ENCODE data around the gene BUD23. TPM values are rescaled to one million over a fixed set of nuclear protein-coding genes. Genes with fewer than 3 reads are reported as not detected.

BUD23 gene
- 122 to 159 TPM (median 137 TPM) in 5 replicates for total RNA-seq (2022; extraction: Qiagen RNA extraction; ENCODE audit: low read depth)

GRCh38 chr7:73683056-73683787 is at the start of gene BUD23, which contains the start of gene DNAJC30:
Gene BUD23, plus strand, starts transcription at chr7:73683597. Its CDS starts 29 bp downstream, at chr7:73683626.
Gene DNAJC30, minus strand, starts transcription at chr7:73683453. Its CDS starts 30 bp downstream, at chr7:73683423.

GRCh38 chr7:73667344-73668102 is 15.9 kb upstream of the BUD23 start, which contains the start of gene VPS37D:
Gene VPS37D, plus strand, starts transcription at chr7:73667831. Its CDS starts 128 bp downstream, at chr7:73667959.

GRCh38 chr7:73718905-73719805 is 35.8 kb downstream of the BUD23 start, which contains the start of gene STX1A:
Gene STX1A, minus strand, starts transcription at chr7:73719669. Its CDS starts 38 bp downstream, at chr7:73719631.

GRCh38 chr7:73738612-73739386 is 55.4 kb downstream of the BUD23 start, which contains the start of gene ABHD11:
Gene ABHD11, minus strand, starts transcription at chr7:73738802. Its CDS starts 32 bp downstream, at chr7:73738770.

Other genes with a start within 250 kb of the BUD23 start
- gene FZD9, start 249.8 kb upstream of the BUD23 start, total RNA-seq (2022; extraction: Qiagen RNA extraction; ENCODE audit: low read depth), result 0.99 to 2.4 TPM (median 1.9 TPM) in 5 replicates
- gene BAZ1B, start 161.3 kb upstream of the BUD23 start, total RNA-seq (2022; extraction: Qiagen RNA extraction; ENCODE audit: low read depth), result 54.1 to 72.4 TPM (median 61.7 TPM) in 5 replicates
- 62.6 to 80.5 TPM (median 71.7 TPM) in 5 replicates for gene BCL7B, start 125.9 kb upstream of the BUD23 start, total RNA-seq (2022; extraction: Qiagen RNA extraction; ENCODE audit: low read depth)
- 52.8 to 61.3 TPM (median 55.6 TPM) in 5 replicates for gene TBL2, start 105.0 kb upstream of the BUD23 start, total RNA-seq (2022; extraction: Qiagen RNA extraction; ENCODE audit: low read depth)
- 0.78 to 1.7 TPM (median 1.4 TPM) in 5 replicates for gene MLXIPL, start 59.1 kb upstream of the BUD23 start, total RNA-seq (2022; extraction: Qiagen RNA extraction; ENCODE audit: low read depth)
- gene VPS37D, start 15.8 kb upstream of the BUD23 start, total RNA-seq (2022; extraction: Qiagen RNA extraction; ENCODE audit: low read depth), result 2.2 to 5.4 TPM (median 4.5 TPM) in 5 replicates
- gene DNAJC30, start 144 bp upstream of the BUD23 start, total RNA-seq (2022; extraction: Qiagen RNA extraction; ENCODE audit: low read depth), result 7.7 to 10.7 TPM (median 9.2 TPM) in 5 replicates
- 74.5 to 85.6 TPM (median 84.1 TPM) in 5 replicates for gene STX1A, start 36.1 kb downstream of the BUD23 start, total RNA-seq (2022; extraction: Qiagen RNA extraction; ENCODE audit: low read depth)
- gene ABHD11, start 55.2 kb downstream of the BUD23 start, total RNA-seq (2022; extraction: Qiagen RNA extraction; ENCODE audit: low read depth), result 18.8 to 26.8 TPM (median 25.0 TPM) in 5 replicates
- 1.4 to 3.8 TPM (median 3.1 TPM) in 5 replicates for gene CLDN3, start 86.7 kb downstream of the BUD23 start, total RNA-seq (2022; extraction: Qiagen RNA extraction; ENCODE audit: low read depth)
- 3.2 to 7.0 TPM (median 4.9 TPM) in 5 replicates for gene CLDN4, start 147.4 kb downstream of the BUD23 start, total RNA-seq (2022; extraction: Qiagen RNA extraction; ENCODE audit: low read depth)
- gene METTL27, start 158.9 kb downstream of the BUD23 start, total RNA-seq (2022; extraction: Qiagen RNA extraction; ENCODE audit: low read depth), result 6.2 to 10.7 TPM (median 10.3 TPM) in 5 replicates
- gene TMEM270, start 177.6 kb downstream of the BUD23 start, total RNA-seq (2022; extraction: Qiagen RNA extraction; ENCODE audit: low read depth), result 0.17 to 0.23 TPM (median 0.20 TPM) in 3 of 5 replicates, not detected in the others

Measured in A549 treated with CpdA at 1 μM for 4 hours (cell line).